T follicular helper cell (primary cell): ENCODE results near the gene KCNK17.

Experiments used
- DNase-seq: peaks from one replicate; pipeline ENCODE4 v3.0.0-alpha.2; 2020; ENCODE audit warnings: low read depth

KCNK17 gene

DNA sequence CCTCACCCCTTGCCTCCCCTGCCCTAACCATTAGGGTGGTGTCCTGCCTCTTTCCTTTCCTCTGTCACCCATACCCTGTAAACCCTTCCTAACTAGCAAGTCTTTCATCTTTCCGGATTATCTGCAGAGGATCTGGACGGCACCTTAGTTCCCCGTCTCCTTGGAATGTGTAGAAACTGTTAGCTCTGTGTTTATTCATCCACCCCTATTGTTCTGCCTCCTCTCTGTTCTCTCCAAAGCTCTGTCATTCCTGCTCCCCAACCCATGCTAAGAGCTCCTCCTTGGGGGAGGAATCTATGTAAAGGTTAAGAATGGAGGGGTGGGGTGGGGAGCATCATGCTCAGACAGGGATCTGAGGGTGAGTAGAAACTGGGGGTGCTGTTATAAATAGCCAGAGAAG lies 45.5 kb downstream of the KCNK17 start:
- no peak for DNase-seq

DNA sequence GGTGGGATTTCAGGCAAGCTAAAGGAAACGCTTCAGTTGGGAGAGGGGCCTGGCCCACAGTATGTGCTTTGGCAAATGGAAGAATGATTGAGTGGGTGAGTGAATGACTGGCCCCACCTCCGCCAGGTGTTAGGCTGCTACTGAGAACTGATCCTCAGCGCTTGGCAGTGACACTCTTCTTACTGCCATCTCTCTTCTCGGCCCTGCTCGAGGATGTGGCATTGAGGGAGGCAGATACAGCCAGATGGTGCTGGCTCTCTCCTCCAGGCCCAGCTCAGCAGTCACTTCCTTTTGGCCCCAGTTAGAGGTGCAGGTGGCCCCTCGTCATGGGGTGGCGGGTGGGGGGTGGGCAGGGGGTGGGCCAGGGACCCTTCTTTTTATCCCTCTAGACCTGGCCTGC lies 46.0 kb downstream of the KCNK17 start:
- DNase-seq, result no peak

DNA sequence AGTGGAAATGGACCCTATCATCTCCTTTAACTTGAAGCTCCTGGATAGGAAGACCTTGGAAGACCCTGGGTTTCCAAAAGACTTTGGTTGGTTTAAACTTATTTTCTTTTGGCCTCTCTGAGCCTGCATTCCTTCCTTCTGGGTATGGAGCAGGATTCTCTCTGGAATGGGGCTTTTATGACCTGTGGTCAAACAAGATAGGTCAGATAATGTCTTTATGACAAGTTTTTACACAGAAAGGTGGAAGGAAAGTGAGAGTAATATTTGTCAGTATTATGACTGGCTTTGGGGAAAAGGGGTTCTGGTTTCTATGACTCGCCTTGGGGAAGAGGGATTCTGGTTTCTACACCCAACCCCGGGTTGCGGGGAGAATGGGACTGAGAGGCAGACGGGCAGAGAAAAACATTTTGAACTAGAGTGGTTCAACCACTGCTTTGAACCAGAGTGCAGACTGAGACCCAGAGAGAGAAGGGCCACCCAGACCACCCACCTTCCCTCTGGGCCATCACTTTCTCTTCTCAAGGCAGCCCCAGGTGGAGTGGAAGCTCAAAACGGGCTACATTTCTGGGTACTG lies 47.4 kb downstream of the KCNK17 start:
- DNase-seq, result no peak

DNA sequence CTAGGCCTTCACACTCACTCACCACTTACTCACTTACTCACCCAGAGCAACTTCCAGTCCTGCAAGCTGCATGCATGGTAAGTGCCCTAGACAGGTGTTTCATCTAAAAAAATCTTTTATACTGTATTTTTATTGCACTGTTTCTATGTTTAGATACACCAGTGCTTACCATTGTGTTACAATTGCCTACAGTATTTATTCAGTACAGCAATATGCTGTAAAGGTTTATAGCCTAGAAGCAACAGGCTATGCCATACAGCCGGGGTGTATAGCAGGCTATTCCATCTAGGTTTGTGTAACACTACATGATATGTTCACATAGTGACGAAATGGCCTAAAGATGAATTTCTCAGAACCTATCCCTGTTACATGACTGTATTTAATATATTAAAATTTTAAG lies 47.8 kb downstream of the KCNK17 start:
- no peak for DNase-seq

DNA sequence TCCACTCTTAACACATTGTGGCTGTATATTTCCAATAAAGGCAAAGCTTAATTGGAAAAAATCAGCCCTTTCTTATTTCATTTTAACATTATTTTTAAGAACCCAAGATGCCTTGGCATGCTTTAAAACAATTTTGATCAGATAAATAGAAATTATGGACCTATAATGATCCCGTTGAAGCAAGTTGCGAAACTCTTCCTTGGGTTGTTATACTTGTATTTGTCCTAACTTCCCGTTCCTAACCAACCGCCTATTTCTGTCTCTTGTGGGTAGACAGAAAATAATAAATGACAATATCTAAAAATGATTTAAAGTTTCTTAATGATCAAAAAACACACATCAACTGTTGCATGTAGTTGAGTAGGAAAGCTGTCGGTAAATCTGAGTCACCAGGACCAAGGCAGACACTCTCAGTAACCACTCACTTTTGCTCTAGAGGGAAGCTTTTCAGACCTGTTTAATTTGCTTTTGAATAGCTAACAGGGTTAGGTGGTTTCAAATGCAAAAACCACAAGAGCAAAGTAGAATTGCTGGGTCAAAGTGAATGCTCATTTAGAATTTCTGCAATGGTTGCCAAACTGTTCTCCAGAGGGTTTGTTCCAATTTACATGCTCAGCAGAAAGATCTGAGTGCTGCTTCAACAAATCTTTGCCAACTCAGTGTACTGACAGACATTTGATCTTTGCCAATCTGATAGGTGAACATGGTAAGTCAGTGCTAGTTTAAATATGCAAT lies 50.7 kb downstream of the KCNK17 start:
- no peak for DNase-seq

GRCh38 chr6:39261751-39262150 lies 52.5 kb downstream of the KCNK17 start:
- no peak for DNase-seq

DNA sequence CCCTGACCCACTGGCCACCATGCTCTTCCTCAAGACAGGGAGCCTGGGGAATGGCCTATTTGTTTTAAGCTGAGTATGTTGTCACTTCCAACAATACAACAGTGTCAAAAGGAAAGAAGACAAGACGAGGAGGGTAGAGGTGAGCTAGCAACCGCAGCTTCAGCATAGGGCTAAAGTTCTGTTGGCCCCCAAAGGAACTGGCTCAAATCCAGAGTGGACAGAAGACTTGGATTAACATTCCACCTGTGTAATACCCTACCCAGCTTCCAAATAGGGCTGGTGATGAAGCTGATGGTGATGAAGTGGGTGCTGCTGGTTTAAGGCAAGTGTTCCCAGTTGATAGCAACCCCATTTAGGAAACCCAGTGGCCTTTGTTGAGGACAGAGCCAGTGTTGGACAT lies 53.3 kb downstream of the KCNK17 start:
- DNase-seq, result no peak

DNA sequence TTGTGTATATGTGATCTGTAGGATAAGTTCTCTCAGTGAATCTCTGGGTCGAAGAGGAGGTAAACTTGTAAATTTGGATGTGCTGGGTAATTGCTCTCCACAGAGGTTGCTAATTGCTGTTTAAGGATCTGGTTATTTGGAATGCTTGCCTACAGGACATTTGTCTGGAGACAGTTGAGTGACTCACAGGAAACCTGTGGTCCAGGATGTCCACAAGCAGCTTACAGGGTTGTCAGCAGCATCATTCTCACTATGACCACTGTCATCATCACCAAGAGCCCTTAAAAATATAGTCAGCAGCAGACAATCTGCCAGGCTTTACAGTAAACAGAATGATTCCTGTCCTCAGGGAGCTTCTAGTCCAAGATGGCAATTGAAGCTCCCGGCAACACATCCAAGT lies 53.8 kb downstream of the KCNK17 start:
- no peak for DNase-seq

DNA sequence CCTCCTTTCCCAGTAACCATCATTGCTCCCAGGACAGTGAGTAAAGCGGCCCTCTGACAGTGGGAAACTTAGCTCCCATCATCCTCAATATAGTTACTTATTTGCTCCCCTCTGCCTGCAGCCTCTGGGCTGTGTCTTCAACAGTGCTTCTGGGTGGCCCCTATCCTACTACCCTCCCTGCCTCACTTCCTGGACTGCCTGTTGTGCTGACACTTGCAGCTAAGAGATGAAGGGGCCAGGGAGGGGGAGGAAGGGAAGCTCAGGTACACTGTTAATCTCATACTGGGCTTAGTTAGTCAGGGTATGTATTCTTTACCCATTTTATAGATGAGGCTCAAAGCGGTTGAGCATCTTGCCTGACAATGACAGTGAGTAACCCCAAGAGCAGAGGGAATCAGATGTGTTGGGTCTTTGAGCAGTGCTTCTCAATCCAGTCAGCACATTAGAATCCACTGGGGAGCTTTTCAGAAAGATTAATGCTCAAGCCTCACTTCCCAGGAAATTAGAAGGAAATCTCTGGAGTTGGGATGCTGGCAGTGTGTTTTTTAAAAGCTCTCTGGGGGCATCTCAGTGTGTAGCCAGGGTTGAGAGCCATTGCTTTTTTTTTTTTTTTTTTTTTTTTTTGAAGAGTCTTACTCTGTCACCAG lies 57.8 kb downstream of the KCNK17 start:
- no peak for DNase-seq

- DNase-seq, result no peak
Measured at GRCh38 chr6:39254999-39255535, 59.2 kb downstream of the KCNK17 start.

DNA sequence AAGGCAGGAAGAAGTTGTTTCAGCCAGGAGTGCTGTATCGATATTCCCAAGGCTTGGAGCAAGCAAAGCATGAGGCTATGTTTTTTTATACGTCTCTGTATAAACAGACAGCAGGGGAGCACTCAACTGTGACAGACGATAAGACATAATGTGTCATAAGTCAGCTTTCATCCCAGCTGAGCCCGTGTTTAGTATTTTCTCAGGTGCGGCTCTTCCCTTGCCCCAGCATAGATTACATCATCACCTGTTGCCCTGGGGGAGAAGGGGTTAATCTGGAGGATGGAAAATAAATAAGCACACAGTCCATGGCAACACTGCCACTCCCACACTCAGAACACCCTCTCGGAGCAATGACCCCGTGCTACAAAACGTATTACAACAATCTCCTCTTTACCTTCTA lies 62.8 kb downstream of the KCNK17 start:
- no peak for DNase-seq

DNA sequence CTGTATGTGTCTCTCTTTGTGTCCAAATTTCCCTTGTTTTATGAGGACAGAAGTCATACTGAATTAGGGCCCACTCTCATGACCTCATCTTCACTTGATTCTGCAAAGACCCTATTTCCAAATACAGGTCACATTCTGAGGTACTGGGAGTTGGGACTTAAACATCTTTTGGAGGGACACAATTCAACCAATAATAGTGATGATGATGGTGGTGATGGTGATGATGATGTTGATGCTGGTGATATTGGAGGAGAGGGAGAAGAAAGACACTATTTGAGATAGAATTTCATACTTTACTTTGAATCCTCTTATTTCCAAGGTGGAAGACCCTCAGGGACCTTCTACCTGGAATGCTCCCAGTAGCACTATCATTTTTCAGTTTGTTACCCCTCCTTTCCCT lies 63.7 kb downstream of the KCNK17 start:
- DNase-seq, result no peak

GRCh38 chr6:39249278-39249677 lies 64.9 kb downstream of the KCNK17 start:
- DNase-seq, result no peak
